GM21529 (cell line): Measurements from ENCODE around the gene ZNF624.

Experiments
- ATAC-seq: cut with Tn5 transposase; IDR thresholded peaks from one replicate; pipeline ENCODE4 v1.9.1; 2021; ENCODE audit not compliant: unreplicated experiment

The ZNF624 gene

GRCh38 chr17:16599537-16599936 is 54.1 kb downstream of the ZNF624 start:
- no peak for ATAC-seq

- ATAC-seq, result no peak
These were observed 60.1 kb downstream of the ZNF624 start for GRCh38 chr17:16593356-16594102.

- peak; percentile 88 for ATAC-seq
These were observed 64.3 kb downstream of the ZNF624 start for GRCh38 chr17:16589097-16589969.

- no peak for ATAC-seq
These were observed 67.9 kb downstream of the ZNF624 start for GRCh38 chr17:16585796-16586195.

GRCh38 chr17:16584273-16584995 is 69.2 kb downstream of the ZNF624 start:
- no peak for ATAC-seq

- no peak for ATAC-seq
These were observed 69.9 kb downstream of the ZNF624 start for GRCh38 chr17:16583781-16584180.

- ATAC-seq, result no peak
These were observed 80.2 kb downstream of the ZNF624 start for GRCh38 chr17:16573466-16573865.
